Right ventricle myocardium superior (tissue), 1 donor: ENCODE data around the gene ACSL6. TPM values are rescaled to one million over a fixed set of nuclear protein-coding genes. Genes with fewer than 3 reads are reported as not detected.

Source experiments
- ATAC-seq: fragments of 200-7000 bp; cut with Tn5 transposase; one replicate; pipeline ENCODE4 v1.9.1; 2020; ENCODE audit warnings: mild to moderate bottlenecking; ENCODE audit not compliant: poor library complexity
- DNase-seq: peaks from one replicate; pipeline ENCODE4 v3.0.0-alpha.2; 2020
- intact Hi-C: fragments of 100-400 bp; cut with DNase I; formaldehyde crosslinking; loops from one replicate; pipeline ENCODE4 v1.11.2; 2022
- total RNA-seq: library from RNA; stranded (reverse); fragmentation: NEBNext Ultra II Directional; extraction: Animal tissue kit (Norgen Biotek cat#: 25700); gene quantifications from one replicate; pipeline ENCODE4 v1.2.1, GENCODE V29; 2021
- donor health status: DM: no; HTN: yes; CAD: no; lungs with severe emphysema.

Gene ACSL6
- total RNA-seq, 1 donor from 2014 or later: 3.0 TPM

GRCh38 chr5:132021654-132022053 lies 10.2 kb upstream of the ACSL6 start:
- ATAC-seq (no peak), DNase-seq (no peak)
- intact Hi-C loops: no loop called here

GRCh38 chr5:132020568-132021339 lies 9.3 kb upstream of the ACSL6 start:
- no peak for ATAC-seq
- intact Hi-C loops: no loop called here
- no peak for DNase-seq

GRCh38 chr5:132019857-132020555 lies 8.5 kb upstream of the ACSL6 start:
- ATAC-seq (no peak), DNase-seq (no peak)
- intact Hi-C loops: no loop called here

- ATAC-seq: no peak
- no peak for DNase-seq
- intact Hi-C loops: no loop called here
These were observed 7.9 kb upstream of the ACSL6 start for GRCh38 chr5:132019337-132019736.

GRCh38 chr5:132017738-132018625 lies 6.5 kb upstream of the ACSL6 start:
- intact Hi-C loops: no loop called here
- DNase-seq: no peak
- no peak for ATAC-seq

GRCh38 chr5:132017316-132017715 lies 5.9 kb upstream of the ACSL6 start:
- DNase-seq (no peak), ATAC-seq (no peak)
- intact Hi-C loops: no loop called here

- ATAC-seq: no peak
These were observed 5.3 kb upstream of the ACSL6 start for GRCh38 chr5:132016721-132017250.

GRCh38 chr5:132013711-132014110 lies 2.3 kb upstream of the ACSL6 start:
- no peak for ATAC-seq
- intact Hi-C loops: no loop called here
- no peak for DNase-seq

More at GRCh38 chr5:132016721-132017250, 5.3 kb upstream of the ACSL6 start:
- intact Hi-C loops: no loop called here
- DNase-seq: no peak

- ATAC-seq (peak; percentile 55), DNase-seq (no peak)
- intact Hi-C loops: no loop called here
These were observed 1.7 kb upstream of the ACSL6 start for GRCh38 chr5:132013006-132013689.

- DNase-seq (peak; percentile 68), ATAC-seq (peak; percentile 63)
- intact Hi-C loops: no loop called here
These were observed 1.0 kb upstream of the ACSL6 start for GRCh38 chr5:132012371-132013005.

GRCh38 chr5:132010989-132011621 lies 353 bp downstream of the ACSL6 start:
- ATAC-seq (no peak), DNase-seq (no peak)
- intact Hi-C loops: no loop called here

- intact Hi-C loops: no loop called here
- DNase-seq (no peak), ATAC-seq (no peak)
These were observed 841 bp downstream of the ACSL6 start for GRCh38 chr5:132010645-132010988.

- DNase-seq (no peak), ATAC-seq (no peak)
- intact Hi-C loops: loop anchor here (2.0 to 5.0 kb wide), 2 partner anchors 198 to 421 kb away; no protein-coding TSS in a partner anchor
These were observed 1.6 kb downstream of the ACSL6 start for GRCh38 chr5:132009706-132010405.

- DNase-seq (no peak), ATAC-seq (no peak)
- intact Hi-C loops: loop anchor here (2.0 to 5.0 kb wide), 2 partner anchors 197 to 420 kb away; no protein-coding TSS in a partner anchor
These were observed 2.3 kb downstream of the ACSL6 start for GRCh38 chr5:132008961-132009680.

- ATAC-seq: no peak
- DNase-seq: no peak
- intact Hi-C loops: loop anchor here (2.0 to 5.0 kb wide), 2 partner anchors 196 to 419 kb away; no protein-coding TSS in a partner anchor
These were observed 3.3 kb downstream of the ACSL6 start for GRCh38 chr5:132008163-132008473.

- ATAC-seq: peak; percentile 81
- DNase-seq: peak; percentile 68
- intact Hi-C loops: loop anchor here (2.0 to 5.0 kb wide), 2 partner anchors 195 to 419 kb away; no protein-coding TSS in a partner anchor
These were observed 3.9 kb downstream of the ACSL6 start for GRCh38 chr5:132007399-132008162.
